GM12892 (cell line): Measurements from ENCODE around the gene FGD4.

Source experiments
- POLR2A ChIP-seq: IDR thresholded peaks from 2 replicates; pipeline ENCODE4 v1.6.1; 2011; ENCODE audit warnings: low read depth, low read length, control low read depth
- POLR2AphosphoS5 ChIP-seq: IDR thresholded peaks from 2 replicates; pipeline ENCODE4 v1.6.1; 2011; ENCODE audit warnings: low read depth, low read length, control low read depth

GRCh38 chr12:32671930-32672780 is 272.8 kb downstream of the FGD4 start:
- TF ChIP-seq POLR2A (no peak), POLR2AphosphoS5 (no peak)
